RWPE2 (cell line): ENCODE data around the gene GABRB2.
"Not testable (repeated sequence)": the region's sequence is repeated elsewhere in the genome, so short reads cannot be mapped to it uniquely, and the experiment has no call there.

Experiments used
- ATAC-seq: fragments of 200-7000 bp; cut with Tn5 transposase; 3 replicates; pipeline ENCODE4 v1.9.1; 2021; ENCODE audit warnings: low read depth
- DNase-seq: peaks from one replicate; pipeline ENCODE4 v3.0.0-alpha.2; 2020; ENCODE audit warnings: low spot score
- H3K27ac ChIP-seq: fragments of 450-650 bp; 2 replicates; pipeline ENCODE4 v1.5.1; 2017; ENCODE audit warnings: mild to moderate bottlenecking; ENCODE audit not compliant: poor library complexity, severe bottlenecking
- H3K27me3 ChIP-seq: fragments of 250-450 bp; sonication (Bioruptor Pico); 2 replicates; pipeline ENCODE4 v1.5.1; 2021; ENCODE audit warnings: mild to moderate bottlenecking, moderate library complexity; ENCODE audit not compliant: insufficient read depth, poor library complexity, severe bottlenecking
- H3K36me3 ChIP-seq: fragments of 250-450 bp; sonication (Bioruptor Pico); 2 replicates; pipeline ENCODE4 v1.5.1; 2020; ENCODE audit warnings: low read depth, mild to moderate bottlenecking, moderate library complexity
- H3K4me1 ChIP-seq: fragments of 250-450 bp; sonication (Bioruptor Pico); 2 replicates; pipeline ENCODE4 v1.5.1; 2021; ENCODE audit warnings: mild to moderate bottlenecking, moderate library complexity; ENCODE audit not compliant: insufficient read depth, poor library complexity, severe bottlenecking
- H3K4me3 ChIP-seq: fragments of 250-450 bp; sonication (Bioruptor Pico); 2 replicates; pipeline ENCODE4 v1.5.1; 2021; ENCODE audit warnings: mild to moderate bottlenecking, moderate library complexity; ENCODE audit not compliant: severe bottlenecking
- H3K9me3 ChIP-seq: fragments of 250-450 bp; sonication (Bioruptor Pico); 2 replicates; pipeline ENCODE4 v1.5.1; 2021; ENCODE audit warnings: mild to moderate bottlenecking, moderate library complexity; ENCODE audit not compliant: severe bottlenecking
- TF ChIP-seq, protein P1 (sequence below): fragments of 450-650 bp; IDR thresholded peaks from one replicate; pipeline ENCODE4 v1.5.1; 2017; ENCODE audit warnings: mild to moderate bottlenecking, moderate library complexity; ENCODE audit not compliant: poor library complexity, severe bottlenecking

Gene GABRB2

GRCh38 chr5:161306351-161306995, 240.1 kb downstream of the GABRB2 start:
- H3K9me3 ChIP-seq = no peaks in the 10 kb centered on the region
- TF ChIP-seq, protein P1, sequence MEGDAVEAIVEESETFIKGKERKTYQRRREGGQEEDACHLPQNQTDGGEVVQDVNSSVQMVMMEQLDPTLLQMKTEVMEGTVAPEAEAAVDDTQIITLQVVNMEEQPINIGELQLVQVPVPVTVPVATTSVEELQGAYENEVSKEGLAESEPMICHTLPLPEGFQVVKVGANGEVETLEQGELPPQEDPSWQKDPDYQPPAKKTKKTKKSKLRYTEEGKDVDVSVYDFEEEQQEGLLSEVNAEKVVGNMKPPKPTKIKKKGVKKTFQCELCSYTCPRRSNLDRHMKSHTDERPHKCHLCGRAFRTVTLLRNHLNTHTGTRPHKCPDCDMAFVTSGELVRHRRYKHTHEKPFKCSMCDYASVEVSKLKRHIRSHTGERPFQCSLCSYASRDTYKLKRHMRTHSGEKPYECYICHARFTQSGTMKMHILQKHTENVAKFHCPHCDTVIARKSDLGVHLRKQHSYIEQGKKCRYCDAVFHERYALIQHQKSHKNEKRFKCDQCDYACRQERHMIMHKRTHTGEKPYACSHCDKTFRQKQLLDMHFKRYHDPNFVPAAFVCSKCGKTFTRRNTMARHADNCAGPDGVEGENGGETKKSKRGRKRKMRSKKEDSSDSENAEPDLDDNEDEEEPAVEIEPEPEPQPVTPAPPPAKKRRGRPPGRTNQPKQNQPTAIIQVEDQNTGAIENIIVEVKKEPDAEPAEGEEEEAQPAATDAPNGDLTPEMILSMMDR = no peak
- ATAC-seq (no peak), DNase-seq (no peak)
- no peak overlapping the region for H3K4me3 ChIP-seq
- H3K4me1 ChIP-seq = no peaks in the 10 kb centered on the region
- H3K36me3 ChIP-seq = no peaks in the 10 kb centered on the region
- H3K27ac ChIP-seq = no peak overlapping the region
- H3K27me3 ChIP-seq = no peaks in the 10 kb centered on the region

DNA sequence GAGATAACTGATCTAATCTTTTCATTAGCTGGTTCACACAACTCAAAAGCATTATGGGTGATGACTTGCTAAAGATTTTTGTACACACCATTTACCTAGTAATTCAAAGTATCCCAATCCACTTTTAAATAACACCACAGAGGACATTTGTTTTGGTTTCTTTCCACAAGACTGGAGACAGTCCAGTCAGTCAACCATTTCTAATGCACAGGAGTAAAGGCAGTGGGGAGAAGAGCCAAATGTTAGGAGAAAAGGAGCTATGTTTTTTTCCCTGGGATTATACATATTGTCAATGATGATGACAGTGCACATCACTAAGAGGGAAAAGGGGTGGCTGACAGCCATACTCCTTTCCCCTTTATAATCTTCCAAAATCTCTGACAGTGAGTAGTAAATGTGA, 240.9 kb downstream of the GABRB2 start:
- no peak for ATAC-seq
- H3K27ac ChIP-seq = no peak overlapping the region

DNA sequence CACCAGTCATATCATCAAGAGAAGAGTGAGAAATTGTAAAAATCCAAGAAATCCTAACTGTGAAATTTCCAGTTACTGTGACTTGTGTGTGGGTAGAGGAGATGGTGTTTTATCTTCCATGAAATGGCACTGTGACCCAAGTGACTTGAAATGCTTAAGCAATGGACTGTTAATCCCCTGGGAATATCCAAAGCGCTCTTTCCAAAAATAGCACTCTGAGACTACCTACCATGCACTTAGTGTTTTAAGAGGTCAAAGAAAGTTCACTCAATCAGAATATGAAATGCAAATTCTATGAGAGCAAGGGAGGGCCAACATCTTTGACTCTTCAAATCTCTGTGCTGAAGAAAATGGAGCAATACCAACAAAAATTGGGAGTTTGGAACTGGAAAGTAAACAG, 244.0 kb downstream of the GABRB2 start:
- no peaks in the 10 kb centered on the region for H3K4me1 ChIP-seq
- TF ChIP-seq, protein P1 = no peak

More for the DNA sequence above, 240.9 kb downstream of the GABRB2 start:
- Histone ChIP-seq H3K27me3 (no peaks in the 10 kb centered on the region), H3K36me3 (no peaks in the 10 kb centered on the region), H3K4me3 (no peak overlapping the region), H3K9me3 (no peaks in the 10 kb centered on the region), H3K4me1 (no peaks in the 10 kb centered on the region)
- no peak for DNase-seq
- TF ChIP-seq, protein P1 = no peak

GRCh38 chr5:161301586-161301985, 244.9 kb downstream of the GABRB2 start:
- Histone ChIP-seq H3K36me3 (no peaks in the 10 kb centered on the region), H3K27me3 (no peaks in the 10 kb centered on the region), H3K27ac (no peak overlapping the region), H3K4me3 (no peak overlapping the region), H3K4me1 (no peaks in the 10 kb centered on the region), H3K9me3 (no peaks in the 10 kb centered on the region)
- ATAC-seq = no peak
- TF ChIP-seq, protein P1 = no peak
- no peak for DNase-seq

More for the DNA sequence above, 244.0 kb downstream of the GABRB2 start:
- no peak for ATAC-seq
- no peak for DNase-seq
- H3K27ac ChIP-seq = no peak overlapping the region
- no peaks in the 10 kb centered on the region for H3K9me3 ChIP-seq
- H3K27me3 ChIP-seq = no peaks in the 10 kb centered on the region
- no peak overlapping the region for H3K4me3 ChIP-seq
- H3K36me3 ChIP-seq = no peaks in the 10 kb centered on the region

- Histone ChIP-seq H3K9me3 (no peaks in the 10 kb centered on the region), H3K36me3 (no peaks in the 10 kb centered on the region), H3K27ac (no peak overlapping the region), H3K27me3 (no peaks in the 10 kb centered on the region), H3K4me3 (no peak overlapping the region), H3K4me1 (no peaks in the 10 kb centered on the region)
- ATAC-seq (no peak), DNase-seq (no peak)
- TF ChIP-seq, protein P1 = no peak
Observed at GRCh38 chr5:161299053-161299452, 247.5 kb downstream of the GABRB2 start.

- not testable (repeated sequence) for H3K9me3 ChIP-seq, DNase-seq, H3K27ac ChIP-seq, H3K4me3 ChIP-seq, H3K36me3 ChIP-seq, H3K4me1 ChIP-seq, ATAC-seq, H3K27me3 ChIP-seq
Observed at GRCh38 chr5:161297388-161297787, 249.1 kb downstream of the GABRB2 start.
